ENCODE measurements around the gene TEPSIN. TPM values are rescaled to one million over a fixed set of nuclear protein-coding genes. Genes with fewer than 3 reads are reported as not detected.

Gene TEPSIN
- total RNA-seq, 1 donor from 2014 or later = 15.9 TPM

DNA sequence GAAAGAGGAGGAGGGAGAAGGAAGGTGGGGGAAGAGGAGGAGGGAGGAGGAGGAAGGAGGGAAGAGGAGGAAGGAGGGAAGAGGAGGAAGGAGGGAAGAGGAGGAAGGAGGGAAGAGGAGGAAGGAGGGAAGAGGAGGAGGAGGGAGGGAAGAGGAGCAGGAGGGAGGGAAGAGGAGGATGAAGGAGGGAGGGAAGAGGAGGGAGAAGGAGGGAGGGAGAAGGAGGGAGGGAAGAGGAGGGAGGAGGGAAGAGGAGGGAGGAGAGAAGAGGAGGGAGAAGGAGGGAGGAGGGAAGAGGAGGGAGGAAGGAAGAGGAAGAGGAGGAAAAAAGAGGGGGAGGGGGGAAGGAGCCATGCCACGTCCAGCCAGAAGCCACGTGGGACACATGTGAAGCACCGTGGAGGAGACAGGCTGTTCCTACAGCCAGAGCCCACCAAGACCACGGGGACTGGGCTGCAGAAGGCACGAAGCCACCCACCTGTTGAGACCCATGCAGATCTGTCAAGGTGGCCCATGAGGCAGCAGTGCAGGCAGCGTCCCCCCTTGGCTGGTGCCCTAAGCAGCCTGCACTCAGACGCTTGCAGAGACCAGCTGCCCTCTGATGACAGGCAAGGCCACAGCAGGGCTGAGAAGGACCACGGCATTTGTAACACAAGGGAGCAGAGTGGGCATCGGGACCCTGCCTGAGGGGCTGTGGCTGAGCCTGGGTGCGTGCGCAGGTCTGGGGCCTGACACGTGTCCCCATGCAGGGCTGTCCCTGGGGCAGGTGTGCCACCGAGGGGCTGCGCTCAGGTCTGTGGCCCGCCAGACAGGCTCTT is 10.6 kb upstream of the TEPSIN start:
- TF ChIP-seq, protein P1, sequence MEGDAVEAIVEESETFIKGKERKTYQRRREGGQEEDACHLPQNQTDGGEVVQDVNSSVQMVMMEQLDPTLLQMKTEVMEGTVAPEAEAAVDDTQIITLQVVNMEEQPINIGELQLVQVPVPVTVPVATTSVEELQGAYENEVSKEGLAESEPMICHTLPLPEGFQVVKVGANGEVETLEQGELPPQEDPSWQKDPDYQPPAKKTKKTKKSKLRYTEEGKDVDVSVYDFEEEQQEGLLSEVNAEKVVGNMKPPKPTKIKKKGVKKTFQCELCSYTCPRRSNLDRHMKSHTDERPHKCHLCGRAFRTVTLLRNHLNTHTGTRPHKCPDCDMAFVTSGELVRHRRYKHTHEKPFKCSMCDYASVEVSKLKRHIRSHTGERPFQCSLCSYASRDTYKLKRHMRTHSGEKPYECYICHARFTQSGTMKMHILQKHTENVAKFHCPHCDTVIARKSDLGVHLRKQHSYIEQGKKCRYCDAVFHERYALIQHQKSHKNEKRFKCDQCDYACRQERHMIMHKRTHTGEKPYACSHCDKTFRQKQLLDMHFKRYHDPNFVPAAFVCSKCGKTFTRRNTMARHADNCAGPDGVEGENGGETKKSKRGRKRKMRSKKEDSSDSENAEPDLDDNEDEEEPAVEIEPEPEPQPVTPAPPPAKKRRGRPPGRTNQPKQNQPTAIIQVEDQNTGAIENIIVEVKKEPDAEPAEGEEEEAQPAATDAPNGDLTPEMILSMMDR (IDR thresholded peaks at IDR 0.05; ENCODE audit: borderline replicate concordance) = no peak
- intact Hi-C loops (cut with micrococcal nuclease) = loop anchor here (5.0 to 10.0 kb wide), 2 partner anchors 225 to 353 kb away; no protein-coding TSS in a partner anchor
- peaks cover 26% of the 10 kb centered on the region for H3K4me1 ChIP-seq
- peaks cover 29% of the 10 kb centered on the region for H3K36me3 ChIP-seq
- no peak overlapping the region for H3K27ac ChIP-seq (replicated peaks)
- H3K27me3 ChIP-seq (ENCODE audit: low read depth) = no peaks in the 10 kb centered on the region
- DNase-seq = no peak
- H3K9me3 ChIP-seq (replicated peaks) = no peaks in the 10 kb centered on the region
- H3K4me3 ChIP-seq = no peak overlapping the region

DNA sequence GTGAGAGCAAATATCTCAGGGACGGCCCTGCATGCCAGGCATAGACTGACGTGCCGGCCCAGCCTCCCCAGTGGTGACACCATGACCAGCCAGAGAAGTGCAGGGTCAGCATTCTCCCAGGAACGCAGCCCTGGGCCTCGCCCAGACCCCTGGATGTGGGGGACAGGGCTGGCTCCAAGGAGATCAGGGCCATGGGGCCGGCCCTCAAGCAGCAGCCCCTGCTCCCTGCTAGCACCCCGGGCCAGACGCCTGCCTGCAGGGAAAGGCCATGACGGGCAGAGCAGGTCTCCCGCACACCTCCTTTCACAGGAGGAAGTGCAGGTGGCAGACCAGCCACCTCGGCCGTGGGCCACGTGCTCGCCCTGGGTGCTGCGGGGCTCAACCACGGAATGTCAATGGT is 9.8 kb upstream of the TEPSIN start:
- H3K9me3 ChIP-seq (replicated peaks) = no peaks in the 10 kb centered on the region
- no peak for DNase-seq
- TF ChIP-seq, protein P1 (IDR thresholded peaks at IDR 0.05; ENCODE audit: borderline replicate concordance) = no peak
- intact Hi-C loops (cut with micrococcal nuclease) = no loop called here
- H3K27me3 ChIP-seq (ENCODE audit: low read depth) = no peaks in the 10 kb centered on the region
- H3K4me3 ChIP-seq = no peak overlapping the region
- peaks cover 29% of the 10 kb centered on the region for H3K36me3 ChIP-seq
- no peak overlapping the region for H3K27ac ChIP-seq (replicated peaks)
- H3K4me1 ChIP-seq = peaks cover 24% of the 10 kb centered on the region

- no peak for DNase-seq
- H3K4me1 ChIP-seq = peaks cover 16% of the 10 kb centered on the region
- TF ChIP-seq, protein P1 (IDR thresholded peaks at IDR 0.05; ENCODE audit: borderline replicate concordance) = no peak
- no peaks in the 10 kb centered on the region for H3K9me3 ChIP-seq (replicated peaks)
- intact Hi-C loops (cut with micrococcal nuclease) = no loop called here
- H3K27me3 ChIP-seq (ENCODE audit: low read depth) = no peaks in the 10 kb centered on the region
- H3K27ac ChIP-seq (replicated peaks) = no peak overlapping the region
- peaks cover 27% of the 10 kb centered on the region for H3K36me3 ChIP-seq
- no peak overlapping the region for H3K4me3 ChIP-seq
These were observed 8.6 kb upstream of the TEPSIN start for GRCh38 chr17:81247339-81247990.

- Histone ChIP-seq H3K4me3 (no peak overlapping the region), H3K27ac (replicated peaks) (no peak overlapping the region), H3K36me3 (peaks cover 20% of the 10 kb centered on the region), H3K27me3 (ENCODE audit: low read depth) (no peaks in the 10 kb centered on the region), H3K4me1 (peaks cover 10% of the 10 kb centered on the region), H3K9me3 (replicated peaks) (no peaks in the 10 kb centered on the region)
- TF ChIP-seq, protein P1 (IDR thresholded peaks at IDR 0.05; ENCODE audit: borderline replicate concordance) = no peak
- intact Hi-C loops (cut with micrococcal nuclease) = no loop called here
- DNase-seq = no peak
These were observed 8.0 kb upstream of the TEPSIN start for GRCh38 chr17:81246679-81247338.

GRCh38 chr17:81246343-81246670 is 7.5 kb upstream of the TEPSIN start:
- DNase-seq = no peak

More at GRCh38 chr17:81246343-81246670, 7.5 kb upstream of the TEPSIN start:
- peaks cover 5% of the 10 kb centered on the region for H3K4me1 ChIP-seq
- no peaks in the 10 kb centered on the region for H3K27me3 ChIP-seq (ENCODE audit: low read depth)
- H3K27ac ChIP-seq (replicated peaks) = no peak overlapping the region
- peaks cover 19% of the 10 kb centered on the region for H3K36me3 ChIP-seq
- no peaks in the 10 kb centered on the region for H3K9me3 ChIP-seq (replicated peaks)
- intact Hi-C loops (cut with micrococcal nuclease) = no loop called here
- TF ChIP-seq, protein P1 (IDR thresholded peaks at IDR 0.05; ENCODE audit: borderline replicate concordance) = no peak
- no peak overlapping the region for H3K4me3 ChIP-seq
